H9 (cell line): ENCODE measurements around the gene MTOR. TPM values are rescaled to one million over a fixed set of nuclear protein-coding genes. Genes with fewer than 3 reads are reported as not detected.

Experiments
- DNase-seq: peaks from one replicate; pipeline ENCODE4 v3.0.0-alpha.2; 2017
- H2AFZ ChIP-seq: one replicate; pipeline ENCODE4 v1.6.1; 2013; ENCODE audit warnings: mild to moderate bottlenecking, low read length, control low read depth, moderate library complexity
- H2AK5ac ChIP-seq: 2 replicates; pipeline ENCODE4 v1.6.1; 2013; ENCODE audit warnings: low read length, control low read depth, mixed read lengths; ENCODE audit not compliant: insufficient read length
- H2BK120ac ChIP-seq: one replicate; pipeline ENCODE4 v1.6.1; 2013; ENCODE audit warnings: low read depth, mild to moderate bottlenecking, low read length, control low read depth, inconsistent platforms; ENCODE audit not compliant: poor library complexity, severe bottlenecking
- H2BK12ac ChIP-seq: 2 replicates; pipeline ENCODE4 v1.6.1; 2013; ENCODE audit warnings: low read length, control low read depth, mixed read lengths, low read depth; ENCODE audit not compliant: insufficient read length
- H2BK15ac ChIP-seq: 2 replicates; pipeline ENCODE4 v1.6.1; 2013; ENCODE audit warnings: low read depth, low read length, control low read depth
- H2BK20ac ChIP-seq: one replicate; pipeline ENCODE4 v1.6.1; 2013; ENCODE audit warnings: low read depth, mild to moderate bottlenecking, low read length, control low read depth, inconsistent platforms; ENCODE audit not compliant: poor library complexity, severe bottlenecking
- H2BK5ac ChIP-seq: 2 replicates; pipeline ENCODE4 v1.6.1; 2013; ENCODE audit warnings: low read length, control low read depth, mixed read lengths; ENCODE audit not compliant: insufficient read length
- H3K14ac ChIP-seq: 2 replicates; pipeline ENCODE4 v1.6.1; 2013; ENCODE audit warnings: low read length, control low read depth; ENCODE audit not compliant: insufficient read depth
- H3K18ac ChIP-seq: 2 replicates; pipeline ENCODE4 v1.6.1; 2013; ENCODE audit warnings: low read depth, mild to moderate bottlenecking, mixed read lengths, low read length, control low read depth; ENCODE audit not compliant: insufficient read length
- H3K23ac ChIP-seq: 2 replicates; pipeline ENCODE4 v1.6.1; 2013; ENCODE audit warnings: low read length, control low read depth, mixed read lengths, low read depth; ENCODE audit not compliant: insufficient read length
- H3K23me2 ChIP-seq: 2 replicates; pipeline ENCODE4 v1.6.1; 2013; ENCODE audit warnings: low read depth, mild to moderate bottlenecking, mixed read lengths, low read length, control low read depth; ENCODE audit not compliant: insufficient read length, poor library complexity, severe bottlenecking
- H3K27ac ChIP-seq: 2 replicates; pipeline ENCODE4 v1.5.1; 2013; ENCODE audit warnings: low read length, control low read depth, mixed read lengths, low read depth; ENCODE audit not compliant: insufficient read length
- H3K27me3 ChIP-seq: 2 replicates; pipeline ENCODE4 v1.6.1; 2013; ENCODE audit warnings: low read length, control low read depth, inconsistent platforms; ENCODE audit not compliant: insufficient read depth
- H3K4ac ChIP-seq: 2 replicates; pipeline ENCODE4 v1.6.1; 2013; ENCODE audit warnings: low read depth, mild to moderate bottlenecking, control low read depth, inconsistent platforms, low read length, moderate library complexity
- H3K4me1 ChIP-seq: 2 replicates; pipeline ENCODE4 v1.6.1; 2013; ENCODE audit warnings: low read length, control low read depth, inconsistent platforms; ENCODE audit not compliant: insufficient read depth
- H3K4me2 ChIP-seq: 2 replicates; pipeline ENCODE4 v1.6.1; 2013; ENCODE audit warnings: low read length, control low read depth, mixed read lengths; ENCODE audit not compliant: insufficient read length, insufficient read depth
- H3K56ac ChIP-seq: 2 replicates; pipeline ENCODE4 v1.6.1; 2013; ENCODE audit warnings: low read depth, mild to moderate bottlenecking, mixed read lengths, low read length, control low read depth; ENCODE audit not compliant: insufficient read length
- H3K79me1 ChIP-seq: 2 replicates; pipeline ENCODE4 v1.6.1; 2013; ENCODE audit warnings: low read depth, mild to moderate bottlenecking, moderate library complexity, low read length, control low read depth, inconsistent platforms; ENCODE audit not compliant: insufficient read depth, poor library complexity, severe bottlenecking
- H3K79me2 ChIP-seq: 2 replicates; pipeline ENCODE4 v1.6.1; 2013; ENCODE audit warnings: low read length, control low read depth, inconsistent platforms; ENCODE audit not compliant: insufficient read depth
- H3K9ac ChIP-seq: 2 replicates; pipeline ENCODE4 v1.6.1; 2013; ENCODE audit warnings: low read length, control low read depth, mixed read lengths; ENCODE audit not compliant: insufficient read length; ENCODE audit errors: extremely low read depth
- H3K9me3 ChIP-seq: one replicate; pipeline ENCODE4 v1.6.1; 2013; ENCODE audit warnings: low read depth, low read length, inconsistent platforms; ENCODE audit not compliant: control insufficient read depth
- H3T11ph ChIP-seq: one replicate; pipeline ENCODE4 v1.6.1; 2013; ENCODE audit warnings: mild to moderate bottlenecking, low read length, control low read depth, inconsistent platforms
- H4K20me1 ChIP-seq: one replicate; pipeline ENCODE4 v1.6.1; 2013; ENCODE audit not compliant: control insufficient read depth, insufficient read length, insufficient read depth
- H4K5ac ChIP-seq: 2 replicates; pipeline ENCODE4 v1.6.1; 2013; ENCODE audit warnings: low read depth, mild to moderate bottlenecking, mixed read lengths, low read length, control low read depth; ENCODE audit not compliant: insufficient read length
- H4K8ac ChIP-seq: replicated peaks from 2 replicates; pipeline ENCODE4 v1.6.1; 2013; ENCODE audit warnings: low read length, control low read depth, mixed read lengths, low read depth; ENCODE audit not compliant: insufficient read length
- H4K91ac ChIP-seq: 2 replicates; pipeline ENCODE4 v1.6.1; 2013; ENCODE audit warnings: low read depth, mild to moderate bottlenecking, moderate library complexity, mixed read lengths, low read length, control low read depth; ENCODE audit not compliant: insufficient read length
- H3K27ac Mint-ChIP-seq, 3 experiments: 2 replicates in 2 of 3; 3 replicates in 1 of 3; pipeline ENCODE4 v1.8.0; 2020 to 2021; ENCODE audit warnings: mixed read lengths in 3 of 3, mild to moderate bottlenecking in 1 of 3, moderate library complexity in 1 of 3
- H3K27me3 Mint-ChIP-seq: 2 replicates; pipeline ENCODE4 v1.8.0; 2021; ENCODE audit warnings: low read depth, mild to moderate bottlenecking, moderate library complexity, mixed read lengths
- H3K36me3 Mint-ChIP-seq, 3 experiments: 2 replicates in 2 of 3; 3 replicates in 1 of 3; pipeline ENCODE4 v1.8.0; 2020 to 2021; ENCODE audit warnings: low read depth in 3 of 3, mixed read lengths in 3 of 3; ENCODE audit not compliant: insufficient read depth in 1 of 3
- H3K4me1 Mint-ChIP-seq, 2 experiments: 2 replicates each; pipeline ENCODE4 v1.8.0; 2020; ENCODE audit warnings: mixed read lengths in 2 of 2
- H3K4me3 Mint-ChIP-seq, 2 experiments: 2 replicates in 1 of 2; 3 replicates in 1 of 2; pipeline ENCODE4 v1.8.0; 2020 to 2021; ENCODE audit warnings: mild to moderate bottlenecking in 2 of 2, mixed read lengths in 2 of 2, moderate library complexity in 1 of 2
- H3K9me3 Mint-ChIP-seq, 2 experiments: 2 replicates in 1 of 2; 3 replicates in 1 of 2; pipeline ENCODE4 v1.8.0; 2020; ENCODE audit warnings: mild to moderate bottlenecking in 2 of 2, mixed read lengths in 2 of 2, moderate library complexity in 1 of 2
- WGBS: extraction: QIAGEN DNeasy Blood & Tissue Kit; methylation state at CpG from one replicate; pipeline ENCODE4 v1.1.7; 2013; ENCODE audit warnings: missing lambda C conversion rate, low lambda C conversion rate, mixed read lengths; ENCODE audit not compliant: insufficient read length; ENCODE audit errors: extremely low coverage; 5-methylcytosine and 5-hydroxymethylcytosine counted together
- total RNA-seq: library from RNA; stranded (reverse); gene quantifications from 2 replicates; pipeline ENCODE4 v1.2.1, GENCODE V29; 2021
- TF ChIP-seq, protein P1 (sequence below): fragments of 200-600 bp; sonication (generic); conservative IDR thresholded peaks from 3 replicates; pipeline ENCODE4 v1.8.0; 2021; ENCODE audit warnings: antibody characterized with exemption, mild to moderate bottlenecking

Gene MTOR
- total RNA-seq, 1 experiment from 2014 or later: 67.5 TPM

DNA sequence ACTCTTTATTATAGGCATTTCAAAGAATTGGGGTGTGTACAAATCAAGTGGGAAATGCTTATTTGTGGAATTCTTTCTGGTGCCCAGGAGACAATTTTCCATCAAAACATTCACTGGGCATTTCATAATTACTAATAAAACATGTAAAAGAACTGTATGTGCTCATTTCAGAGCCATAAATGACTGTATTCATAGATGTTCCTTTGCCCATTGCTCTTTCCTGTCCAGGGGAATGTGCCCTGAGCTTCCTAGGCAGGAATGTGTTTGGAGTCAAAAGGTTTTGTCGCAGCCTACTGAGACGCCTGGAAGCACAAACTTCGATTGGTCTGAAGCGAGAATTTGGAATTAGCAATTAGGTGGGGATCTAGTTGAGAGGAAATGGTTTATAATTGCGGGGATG lies 119.0 kb downstream of the MTOR start:
- no peak overlapping the region for H2BK12ac ChIP-seq
- H2AK5ac ChIP-seq: no peak overlapping the region
- WGBS: 100% methylated on average over 2 of the region's 5 CpGs
- H3K27ac Mint-ChIP-seq: no peak overlapping the region
- no peak overlapping the region for H4K5ac ChIP-seq
- H3K4me1 Mint-ChIP-seq: peaks cover 11 to 14% of the 10 kb centered on the region in 2 experiments
- H3K4me3 Mint-ChIP-seq: no peak overlapping the region
- H3K9ac ChIP-seq: no peak overlapping the region
- no peak overlapping the region for H3K4ac ChIP-seq
- H3K4me1 ChIP-seq: 0 out of 2 replicates have a peak, but pooled peaks cover 3% of the 10 kb centered on the region
- H2AFZ ChIP-seq: no peak overlapping the region
- H2BK15ac ChIP-seq: no peak overlapping the region
- H3T11ph ChIP-seq: no peak overlapping the region
- no peak overlapping the region for H3K56ac ChIP-seq
- TF ChIP-seq, protein P1, sequence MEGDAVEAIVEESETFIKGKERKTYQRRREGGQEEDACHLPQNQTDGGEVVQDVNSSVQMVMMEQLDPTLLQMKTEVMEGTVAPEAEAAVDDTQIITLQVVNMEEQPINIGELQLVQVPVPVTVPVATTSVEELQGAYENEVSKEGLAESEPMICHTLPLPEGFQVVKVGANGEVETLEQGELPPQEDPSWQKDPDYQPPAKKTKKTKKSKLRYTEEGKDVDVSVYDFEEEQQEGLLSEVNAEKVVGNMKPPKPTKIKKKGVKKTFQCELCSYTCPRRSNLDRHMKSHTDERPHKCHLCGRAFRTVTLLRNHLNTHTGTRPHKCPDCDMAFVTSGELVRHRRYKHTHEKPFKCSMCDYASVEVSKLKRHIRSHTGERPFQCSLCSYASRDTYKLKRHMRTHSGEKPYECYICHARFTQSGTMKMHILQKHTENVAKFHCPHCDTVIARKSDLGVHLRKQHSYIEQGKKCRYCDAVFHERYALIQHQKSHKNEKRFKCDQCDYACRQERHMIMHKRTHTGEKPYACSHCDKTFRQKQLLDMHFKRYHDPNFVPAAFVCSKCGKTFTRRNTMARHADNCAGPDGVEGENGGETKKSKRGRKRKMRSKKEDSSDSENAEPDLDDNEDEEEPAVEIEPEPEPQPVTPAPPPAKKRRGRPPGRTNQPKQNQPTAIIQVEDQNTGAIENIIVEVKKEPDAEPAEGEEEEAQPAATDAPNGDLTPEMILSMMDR: no peak
- no peaks in the 10 kb centered on the region for H4K20me1 ChIP-seq
- no peaks in the 10 kb centered on the region for H3K23me2 ChIP-seq
- no peaks in the 10 kb centered on the region for H3K79me1 ChIP-seq
- no peaks in the 10 kb centered on the region for H3K27me3 Mint-ChIP-seq
- H3K9me3 Mint-ChIP-seq: no peaks in the 10 kb centered on the region
- H3K14ac ChIP-seq: no peak overlapping the region
- no peak overlapping the region for H2BK120ac ChIP-seq
- H3K18ac ChIP-seq: no peak overlapping the region
- no peak overlapping the region for H4K91ac ChIP-seq
- no peaks in the 10 kb centered on the region for H3K79me2 ChIP-seq
- no peaks in the 10 kb centered on the region; the same call in 1 of the 2 replicates for H3K27me3 ChIP-seq
- no peak overlapping the region for H3K4me2 ChIP-seq
- H3K36me3 Mint-ChIP-seq: peaks cover 25 to 70% (median 45%) of the 10 kb centered on the region in 3 experiments; a peak in 6 of 7 replicates
- H3K23ac ChIP-seq: no peak overlapping the region
- H2BK20ac ChIP-seq: no peak overlapping the region
- no peak overlapping the region for H4K8ac ChIP-seq
- no peak overlapping the region for H2BK5ac ChIP-seq
- H3K9me3 ChIP-seq: no peaks in the 10 kb centered on the region
- no peak for DNase-seq
- no peak overlapping the region for H3K27ac ChIP-seq
